GM12878 (cell line): ENCODE results near the gene AFF1. TPM values are rescaled to one million over a fixed set of nuclear protein-coding genes. Genes with fewer than 3 reads are reported as not detected.

ENCODE experiments used
- ATAC-seq: fragments of 200-7000 bp; cut with Tn5 transposase; 3 replicates; pipeline ENCODE4 v1.9.1; 2020; ENCODE audit warnings: mild to moderate bottlenecking, moderate library complexity
- BruUV-seq: library from RNA; stranded (reverse); fragments of 400-500 nt; replicated peaks from 2 replicates; lab custom pipeline; 2021; lab: Mats Ljungman, UMichigan
- CTCF ChIA-PET: fragments of 300-600 bp; sonication (Branson Sonifier 250); formaldehyde crosslinking; extraction: SDS; loops from one replicate; lab custom pipeline; 2021; ENCODE audit warnings: inconsistent platforms; lab: Yijun Ruan, JAX
- POLR2A ChIA-PET: fragments of 350-600 bp; formaldehyde crosslinking; extraction: SDS; loops from one replicate; lab custom pipeline; 2021; ENCODE audit warnings: inconsistent platforms; lab: Charles Lee
- RAD21 ChIA-PET: fragments of 300-600 bp; sonication (Branson Sonifier 250); formaldehyde crosslinking; loops from one replicate; lab custom pipeline; 2023; ENCODE audit warnings: antibody characterized with exemption; ENCODE audit not compliant: unreplicated experiment; lab: Charles Lee
- SMC1A ChIA-PET: fragments of 300-600 bp; sonication (Branson Sonifier 250); formaldehyde crosslinking; loops from one replicate; lab custom pipeline; 2023; ENCODE audit not compliant: unreplicated experiment, uncharacterized antibody; lab: Charles Lee
- DNase-seq: peaks from one replicate; pipeline ENCODE4 v3.0.0-alpha.2; 2011; ENCODE audit warnings: low read depth, low spot score
- FAIRE-seq: peaks from 3 replicates; lab custom pipeline; 2011; peaks lifted over from hg19 to GRCh38; lab: Jason Lieb, UNC
- H2AFZ ChIP-seq: 2 replicates; pipeline ENCODE4 v1.6.0; 2011; ENCODE audit warnings: low read depth, low read length, control low read depth; ENCODE audit not compliant: control insufficient read depth
- H3K27ac ChIP-seq: 2 replicates; pipeline ENCODE4 v1.5.1; 2011; ENCODE audit warnings: control low read depth; ENCODE audit not compliant: control insufficient read depth, insufficient read depth
- H3K27me3 ChIP-seq, 2 experiments: replicated peaks in 1 of 2; 2 replicates each; pipeline versions ENCODE4 v1.6.0 to v1.6.1; 2011; ENCODE audit warnings: low read length in 1 of 2; ENCODE audit not compliant: control insufficient read depth in 2 of 2, insufficient read depth in 2 of 2
- H3K36me3 ChIP-seq, 2 experiments: 2 replicates each; pipeline ENCODE4 v1.5.1; 2011; ENCODE audit warnings: low read length in 1 of 2; ENCODE audit not compliant: control insufficient read depth in 2 of 2, insufficient read depth in 2 of 2
- H3K4me1 ChIP-seq: 2 replicates; pipeline ENCODE4 v1.6.1; 2011; ENCODE audit warnings: mild to moderate bottlenecking, low read length, moderate library complexity, mixed read lengths; ENCODE audit not compliant: control insufficient read depth, insufficient read depth
- H3K4me2 ChIP-seq: 2 replicates; pipeline ENCODE4 v1.6.0; 2011; ENCODE audit warnings: control low read depth; ENCODE audit not compliant: control insufficient read depth, insufficient read depth
- H3K4me3 ChIP-seq: fragments of 200-600 bp; sonication (generic); 2 replicates; pipeline ENCODE4 v1.5.1; 2016
- H3K79me2 ChIP-seq: 2 replicates; pipeline ENCODE4 v1.6.0; 2011; ENCODE audit warnings: low read length; ENCODE audit not compliant: control insufficient read depth, insufficient read depth
- H3K9ac ChIP-seq: 2 replicates; pipeline ENCODE4 v1.8.0; 2011; ENCODE audit warnings: low read length, control low read depth, mixed read lengths; ENCODE audit not compliant: control insufficient read depth, insufficient read depth
- H3K9me3 ChIP-seq: replicated peaks from 3 replicates; pipeline ENCODE4 v1.5.1; 2011; ENCODE audit warnings: mild to moderate bottlenecking, low read length; ENCODE audit not compliant: control insufficient read depth, insufficient read depth
- H4K20me1 ChIP-seq: 2 replicates; pipeline ENCODE4 v1.6.0; 2011; ENCODE audit not compliant: control insufficient read depth, insufficient read depth
- BCL3 ChIP-seq: IDR thresholded peaks from 2 replicates; pipeline ENCODE4 v1.6.1; 2011; ENCODE audit warnings: borderline replicate concordance, low read depth, mild to moderate bottlenecking, moderate library complexity, low read length; ENCODE audit not compliant: insufficient read depth, poor library complexity, severe bottlenecking
- CBFB ChIP-seq: IDR thresholded peaks from 2 replicates; pipeline ENCODE4 v1.6.1; 2016; ENCODE audit warnings: antibody characterized with exemption, low read depth
- DPF2 ChIP-seq: fragments of 450-650 bp; IDR thresholded peaks from 2 replicates; pipeline ENCODE4 v1.6.1; 2017; ENCODE audit warnings: mild to moderate bottlenecking
- EED ChIP-seq: sonication (generic); IDR thresholded peaks from 2 replicates; pipeline ENCODE4 v1.6.1; 2016; ENCODE audit warnings: antibody characterized with exemption, low read depth
- FOS ChIP-seq: IDR thresholded peaks from 3 replicates; pipeline ENCODE4 v1.6.1; 2011; ENCODE audit warnings: borderline replicate concordance; ENCODE audit not compliant: insufficient read length; ENCODE audit errors: extremely low read depth
- HCFC1 ChIP-seq: fragments of 150-350 bp; IDR thresholded peaks from 2 replicates; pipeline ENCODE4 v1.6.1; 2014; ENCODE audit warnings: low read length
- JUNB ChIP-seq: IDR thresholded peaks from 2 replicates; pipeline ENCODE4 v1.6.1; 2016; ENCODE audit warnings: antibody characterized with exemption, mild to moderate bottlenecking
- NR2C2 ChIP-seq: IDR thresholded peaks from 2 replicates; pipeline ENCODE4 v1.6.1; 2011; ENCODE audit warnings: borderline replicate concordance, low read depth; ENCODE audit not compliant: control insufficient read depth, insufficient read length
- SIX5 ChIP-seq: IDR thresholded peaks from 2 replicates; pipeline ENCODE4 v1.6.1; 2011; ENCODE audit warnings: mild to moderate bottlenecking, low read depth, low read length, moderate library complexity; ENCODE audit not compliant: severe bottlenecking
- SMARCA5 ChIP-seq: fragments of 450-650 bp; IDR thresholded peaks from 2 replicates; pipeline ENCODE4 v1.6.1; 2017; ENCODE audit warnings: mild to moderate bottlenecking
- SRF ChIP-seq, 2 experiments: IDR thresholded peaks; 2 replicates each; pipeline ENCODE4 v1.6.1; 2011; ENCODE audit warnings: low read depth in 2 of 2, low read length in 2 of 2, mild to moderate bottlenecking in 1 of 2, moderate library complexity in 1 of 2
- ZBTB4 ChIP-seq: fragments of 450-650 bp; formaldehyde crosslinking; IDR thresholded peaks from 2 replicates; pipeline ENCODE4 v1.4.0; 2022; ENCODE audit warnings: mild to moderate bottlenecking, moderate library complexity
- ZNF592 ChIP-seq: fragments of 450-650 bp; IDR thresholded peaks from 2 replicates; pipeline ENCODE4 v1.6.1; 2017; ENCODE audit warnings: mild to moderate bottlenecking, moderate library complexity
- WGBS: methylation state at CpG from one replicate; pipeline ENCODE4 v1.1.6; 2016; ENCODE audit warnings: low lambda C conversion rate; ENCODE audit not compliant: insufficient replicate concordance, insufficient coverage; ENCODE audit errors: missing lambda C conversion rate; 5-methylcytosine and 5-hydroxymethylcytosine counted together
- in situ Hi-C: fragments of 300-500 bp; cut with MboI; formaldehyde crosslinking; loops from 9 replicates; pipeline ENCODE4 v1.14.3; 2018; ENCODE audit warnings: mixed read lengths
- intact Hi-C: fragments of 100-400 bp; cut with micrococcal nuclease; formaldehyde crosslinking; loops from one replicate; pipeline ENCODE4 v1.14.2; 2022; ENCODE audit not compliant: unreplicated experiment
- polyA plus RNA-seq, 11 experiments: library from polyadenylated mRNA; depleted of rRNA in 4 of 11; unstranded in 6 of 11; stranded (reverse) in 5 of 11; fragments of >200 nt; fragmentation: Nextera tagmentation in 4 of 11; fragmentation: Illumina TruSeq in 1 of 11; extraction: Ambion mirVana in 4 of 11; extraction: Trizol in 1 of 11; gene quantifications; 1 replicate in 1 of 11; 2 replicates in 10 of 11; pipeline versions ENCODE4 v1.2.1 to v1.2.3, GENCODE V29; 2011 to 2016; ENCODE audit warnings: inconsistent platforms in 2 of 11, missing spikeins in 2 of 11, low read depth in 1 of 11
- total RNA-seq, 4 experiments: library from RNA; depleted of rRNA in 3 of 4; stranded (reverse); fragments of >200 nt in 3 of 4; fragmentation: Illumina TruSeq in 1 of 4; extraction: Trizol in 1 of 4; gene quantifications; 2 replicates each; pipeline versions ENCODE4 v1.2.1 to v1.2.3, GENCODE V29; 2013 to 2021
- TF ChIP-seq, protein P1 (sequence below): IDR thresholded peaks from 2 replicates; pipeline ENCODE4 v1.6.1; 2011; ENCODE audit warnings: borderline replicate concordance, low read depth, mild to moderate bottlenecking, moderate library complexity, mixed read lengths, low read length; ENCODE audit not compliant: insufficient read depth; ENCODE audit errors: extremely low read length

AFF1 gene
- total and polyA plus RNA-seq, 10 of the 15 experiments (the other 5 are each of a cell fraction or from before 2014, with no cell fraction given): 3.5 to 56.1 (median 21.5) TPM

GRCh38 chr4:87179751-87180150 is 244.9 kb downstream of the AFF1 start:
- BruUV-seq: no TSS peak
- no peak for FAIRE-seq
- TF ChIP-seq CBFB: no peak
- TF ChIP-seq SIX5: no peak
- TF ChIP-seq HCFC1: no peak
- no peak for TF ChIP-seq BCL3
- TF ChIP-seq FOS: no peak
- no peak for TF ChIP-seq JUNB
- TF ChIP-seq NR2C2: no peak
- no peak for TF ChIP-seq EED
- TF ChIP-seq, protein P1, sequence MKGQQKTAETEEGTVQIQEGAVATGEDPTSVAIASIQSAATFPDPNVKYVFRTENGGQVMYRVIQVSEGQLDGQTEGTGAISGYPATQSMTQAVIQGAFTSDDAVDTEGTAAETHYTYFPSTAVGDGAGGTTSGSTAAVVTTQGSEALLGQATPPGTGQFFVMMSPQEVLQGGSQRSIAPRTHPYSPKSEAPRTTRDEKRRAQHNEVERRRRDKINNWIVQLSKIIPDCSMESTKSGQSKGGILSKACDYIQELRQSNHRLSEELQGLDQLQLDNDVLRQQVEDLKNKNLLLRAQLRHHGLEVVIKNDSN: no peak
- TF ChIP-seq SRF (IDR thresholded peaks at IDR 0.05; ENCODE audit: low read depth in 2 of 2, low read length in 2 of 2): no peak
- TF ChIP-seq DPF2: no peak
- TF ChIP-seq ZNF592: no peak
- TF ChIP-seq SMARCA5: no peak
- no peak for TF ChIP-seq ZBTB4 (CRISPR knock-in tag)

More at GRCh38 chr4:87179751-87180150, 244.9 kb downstream of the AFF1 start:
- no peak for ATAC-seq
- Histone ChIP-seq H2AFZ (no peak overlapping the region), H3K9me3 (no peaks in the 10 kb centered on the region), H3K9ac (no peak overlapping the region), H3K4me1 (no peaks in the 10 kb centered on the region), H3K36me3 (peaks cover 0 to 4% of the 10 kb centered on the region in 2 experiments; a peak in 2 of 4 replicates), H3K27me3 (no peaks in the 10 kb centered on the region), H3K27ac (no peak overlapping the region), H3K4me2 (no peak overlapping the region), H3K4me3 (no peak overlapping the region), H4K20me1 (no peaks in the 10 kb centered on the region), H3K79me2 (no peaks in the 10 kb centered on the region)
- SMC1A ChIA-PET: interaction anchor here (1.3 kb wide), 1 partner anchor 29 kb away, joined by 3 read pairs; no protein-coding TSS in a partner anchor
- 0% methylated on average over 1 of the region's 1 CpG for whole genome bisulfite sequencing
- CTCF ChIA-PET: no interaction called here
- POLR2A ChIA-PET: no interaction called here
- no peak for DNase-seq
- RAD21 ChIA-PET: no interaction called here
- intact Hi-C loops: no loop called here
- in situ Hi-C loops: no loop called here
